K562 (cell line): ENCODE results near the gene MITF. TPM values are rescaled to one million over a fixed set of nuclear protein-coding genes. Genes with fewer than 3 reads are reported as not detected.

ENCODE experiments used
- ATAC-seq: fragments of 200-7000 bp; cut with Tn5 transposase; 3 replicates; pipeline ENCODE4 v1.9.1; 2020; ENCODE audit warnings: moderate library complexity
- BruUV-seq: library from RNA; stranded (reverse); fragments of 400-500 nt; replicated peaks from 2 replicates; lab custom pipeline; 2021; lab: Mats Ljungman, UMichigan
- CTCF ChIA-PET: fragments of 300-600 bp; formaldehyde crosslinking; extraction: SDS; loops from one replicate; lab custom pipeline; 2021; ENCODE audit warnings: low intra/inter-chr PET ratio; lab: Yijun Ruan, JAX
- POLR2A ChIA-PET: fragments of 300-600, 350-650 bp; sonication (Branson Sonifier 250); formaldehyde crosslinking; extraction: SDS; loops from one replicate; lab custom pipeline; 2021; ENCODE audit warnings: antibody characterized with exemption, inconsistent platforms; lab: Yijun Ruan, JAX
- DNase-seq, 4 experiments: peaks; one replicate each; pipeline versions ENCODE4 v3.0.0 to v3.0.0-alpha.2; 2011 to 2018; ENCODE audit warnings: low spot score in 3 of 4, mixed read lengths in 3 of 4; ENCODE audit errors: extremely low read depth in 1 of 4
- FAIRE-seq: peaks from 2 replicates; lab custom pipeline; 2011; peaks lifted over from hg19 to GRCh38; lab: Jason Lieb, UNC
- H2AFZ ChIP-seq: 2 replicates; pipeline ENCODE4 v1.6.0; 2011; ENCODE audit warnings: low read depth, low read length, control low read depth, inconsistent platforms
- H3K27ac ChIP-seq: fragments of 200-600 bp; 3 replicates; pipeline ENCODE4 v1.8.0; 2011; ENCODE audit warnings: low read depth, mild to moderate bottlenecking, control low read depth, inconsistent platforms, low read length, moderate library complexity, mixed read lengths; ENCODE audit errors: extremely low read depth
- H3K27me3 ChIP-seq, 2 experiments: fragments of 300-600 bp in 1 of 2; 2 replicates in 1 of 2; 3 replicates in 1 of 2; pipeline versions ENCODE4 v1.6.0 to v1.8.0; 2011; ENCODE audit warnings: inconsistent platforms in 2 of 2, low read length in 2 of 2, mild to moderate bottlenecking in 1 of 2, mixed read lengths in 1 of 2, moderate library complexity in 1 of 2; ENCODE audit not compliant: control insufficient read depth in 2 of 2, insufficient read depth in 2 of 2
- H3K36me3 ChIP-seq: fragments of 300-600 bp; 3 replicates; pipeline ENCODE4 v1.8.0; 2011; ENCODE audit warnings: mild to moderate bottlenecking, low read length, inconsistent platforms; ENCODE audit not compliant: control insufficient read depth, insufficient read depth
- H3K4me1 ChIP-seq, 2 experiments: fragments of 200-600 bp in 1 of 2; replicated peaks in 1 of 2; 2 replicates in 1 of 2; 3 replicates in 1 of 2; pipeline versions ENCODE4 v1.5.1 to v1.8.0; 2011; ENCODE audit warnings: inconsistent platforms in 2 of 2, low read length in 2 of 2, mild to moderate bottlenecking in 1 of 2, mixed read lengths in 1 of 2, moderate library complexity in 1 of 2; ENCODE audit not compliant: control insufficient read depth in 2 of 2, insufficient read depth in 2 of 2
- H3K4me2 ChIP-seq: 2 replicates; pipeline ENCODE4 v1.6.1; 2011; ENCODE audit warnings: low read length, control low read depth, inconsistent platforms, mixed read lengths; ENCODE audit not compliant: insufficient read depth
- H3K4me3 ChIP-seq: fragments of 200-600 bp; sonication (generic), shearing (Covaris generic); 2 replicates; pipeline ENCODE4 v1.5.1; 2016; ENCODE audit warnings: control low read depth, inconsistent platforms
- H3K79me2 ChIP-seq: fragments of 200-600 bp; 3 replicates; pipeline ENCODE4 v1.8.0; 2011; ENCODE audit warnings: low read length, inconsistent platforms; ENCODE audit not compliant: control insufficient read depth, insufficient read depth
- H3K9ac ChIP-seq, 2 experiments: 2 replicates each; pipeline versions ENCODE4 v1.6.0 to v1.6.1; 2011; ENCODE audit warnings: low read depth in 2 of 2, low read length in 2 of 2, control low read depth in 1 of 2, inconsistent platforms in 1 of 2, mild to moderate bottlenecking in 1 of 2, mixed read lengths in 1 of 2; ENCODE audit not compliant: insufficient read depth in 1 of 2
- H3K9me1 ChIP-seq: one replicate; pipeline ENCODE4 v1.6.0; 2011; ENCODE audit warnings: inconsistent platforms, mild to moderate bottlenecking, low read length, moderate library complexity; ENCODE audit not compliant: control insufficient read depth, insufficient read depth
- H3K9me3 ChIP-seq: replicated peaks from 2 replicates; pipeline ENCODE4 v1.5.1; 2011; ENCODE audit warnings: low read depth, low read length, inconsistent platforms; ENCODE audit not compliant: control insufficient read depth, insufficient read depth
- H4K20me1 ChIP-seq: replicated peaks from 2 replicates; pipeline ENCODE4 v1.6.1; 2011; ENCODE audit warnings: low read length, inconsistent platforms, mixed read lengths; ENCODE audit not compliant: control insufficient read depth, insufficient read depth
- CREB1 ChIP-seq, 2 experiments: sonication (generic) in 1 of 2; formaldehyde crosslinking in 1 of 2; IDR thresholded peaks; 2 replicates each; pipeline versions ENCODE4 v1.6.1 to v1.8.0; 2012 to 2022; ENCODE audit warnings: inconsistent platforms in 1 of 2, mild to moderate bottlenecking in 1 of 2, missing genetic modification reagents in 1 of 2, moderate library complexity in 1 of 2
- CTCF ChIP-seq, 3 experiments: IDR thresholded peaks in 2 of 3; conservative IDR thresholded peaks in 1 of 3; 2 replicates each; pipeline ENCODE4 v1.5.1; 2011 to 2012; ENCODE audit warnings: low read length in 3 of 3, mild to moderate bottlenecking in 3 of 3, control low read depth in 2 of 3, improper control_type of control experiment in 1 of 3, inconsistent platforms in 1 of 3, low read depth in 1 of 3, mixed read lengths in 1 of 3, moderate library complexity in 1 of 3; ENCODE audit not compliant: insufficient read depth in 2 of 3
- ETV5 ChIP-seq: sonication (generic); formaldehyde crosslinking; IDR thresholded peaks from 2 replicates; pipeline ENCODE4 v1.4.0; 2020; ENCODE audit warnings: low read depth, mild to moderate bottlenecking, missing genetic modification reagents
- SPI1 ChIP-seq: IDR thresholded peaks from 2 replicates; pipeline ENCODE4 v1.6.1; 2011; ENCODE audit warnings: low read depth, low read length, control low read depth, borderline replicate concordance
- THRA ChIP-seq: fragments of 450-650 bp; IDR thresholded peaks from 2 replicates; pipeline ENCODE4 v1.6.1; 2017; ENCODE audit warnings: mild to moderate bottlenecking, moderate library complexity
- U2AF1 ChIP-seq: fragments of 200-400 bp; formaldehyde crosslinking; optimal IDR thresholded peaks from 2 replicates; pipeline ENCODE3; 2017; ENCODE audit warnings: mild to moderate bottlenecking, low read depth, low read length, moderate library complexity
- ZNF277 ChIP-seq: fragments of 250-450 bp; sonication (Bioruptor Pico); IDR thresholded peaks from 2 replicates; pipeline ENCODE4 v1.8.0; 2022; ENCODE audit warnings: inconsistent platforms, mild to moderate bottlenecking, moderate library complexity, borderline replicate concordance
- ZNF586 ChIP-seq: fragments of 450-650 bp; formaldehyde crosslinking; conservative IDR thresholded peaks from 2 replicates; pipeline ENCODE4 v1.4.0; 2020; ENCODE audit warnings: mild to moderate bottlenecking, moderate library complexity
- WGBS: fragments of 100-300 bp; shearing (Covaris generic); methylation state at CpG from one replicate; pipeline ENCODE4 v1.1.6; 2016; ENCODE audit warnings: low coverage, mixed read lengths; ENCODE audit not compliant: insufficient coverage; ENCODE audit errors: missing lambda C conversion rate; 5-methylcytosine and 5-hydroxymethylcytosine counted together
- in situ Hi-C: fragments of 300-500 bp; cut with MboI; formaldehyde crosslinking; loops from 4 replicates; pipeline ENCODE4 v1.15.0; 2018; ENCODE audit warnings: inconsistent platforms, mixed read lengths
- intact Hi-C: fragments of 100-400 bp; cut with micrococcal nuclease; formaldehyde crosslinking; loops from 2 replicates; pipeline ENCODE4 v1.14.2; 2022
- polyA plus RNA-seq, 8 experiments: library from polyadenylated mRNA; depleted of rRNA in 4 of 8; stranded (reverse) in 5 of 8; unstranded in 3 of 8; fragments of >200 nt; fragmentation: Nextera tagmentation in 2 of 8; fragmentation: Illumina TruSeq in 1 of 8; extraction: Ambion mirVana in 2 of 8; extraction: Trizol in 1 of 8; gene quantifications; 2 replicates each; pipeline versions ENCODE4 v1.2.1 to v1.2.3, GENCODE V29; 2011 to 2014; ENCODE audit warnings: inconsistent platforms in 1 of 8, missing spikeins in 1 of 8
- total RNA-seq, 7 experiments: library from RNA; depleted of rRNA in 6 of 7; stranded (reverse); fragments of >200 nt in 6 of 7; fragmentation: Illumina TruSeq in 2 of 7; extraction: Trizol in 2 of 7; gene quantifications; 2 replicates each; pipeline versions ENCODE4 v1.2.1 to v1.2.3, GENCODE V29; 2011 to 2021; ENCODE audit warnings: low replicate concordance in 1 of 7
- TF ChIP-seq, protein P1 (sequence below): sonication (generic); formaldehyde crosslinking; IDR thresholded peaks from 2 replicates; pipeline ENCODE4 v1.8.0; 2022; ENCODE audit warnings: mild to moderate bottlenecking, missing genetic modification reagents

Gene MITF
- total and polyA plus RNA-seq, 9 of the 15 experiments (the other 6 are each of a cell fraction or from before 2014, with no cell fraction given): 5.6 to 14.9 (median 11.1) TPM

DNA sequence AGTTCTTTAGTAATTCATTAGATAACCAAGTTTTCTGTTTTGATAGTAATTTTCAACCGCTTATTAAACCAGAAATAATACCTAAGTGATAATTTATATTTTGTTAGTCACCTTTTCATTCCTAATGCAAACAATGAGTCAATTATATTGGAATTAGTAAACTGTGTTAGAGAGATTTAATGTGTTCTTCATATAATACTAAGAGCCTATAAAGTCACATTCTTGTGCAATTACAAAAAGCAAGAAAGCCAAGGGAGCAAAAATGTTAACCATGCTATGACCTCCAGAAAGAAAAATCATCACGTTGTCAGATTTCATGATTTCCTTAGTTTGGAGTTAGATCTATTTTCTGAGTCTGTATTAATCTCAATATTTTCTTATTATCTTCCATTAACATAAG is 151.4 kb downstream of the MITF start:
- Histone ChIP-seq H2AFZ (no peak overlapping the region), H3K4me2 (no peak overlapping the region), H3K4me3 (no peak overlapping the region), H3K79me2 (no peaks in the 10 kb centered on the region; the same call in 2 of the 3 replicates), H3K9me3 (no peaks in the 10 kb centered on the region), H3K9me1 (no peaks in the 10 kb centered on the region), H3K27ac (no peak overlapping the region), H3K9ac (no peak overlapping the region)
- in situ Hi-C loops: no loop called here
- no TSS peak for BruUV-seq
- intact Hi-C loops: no loop called here
- no peak for FAIRE-seq
- TF ChIP-seq ZNF277 (no peak), U2AF1 (no peak)
- TF ChIP-seq, all 486 proteins: peak for 0
- Histone ChIP-seq H4K20me1 (no peaks in the 10 kb centered on the region), H3K27me3 (no peaks in the 10 kb centered on the region), H3K36me3 (no peaks in the 10 kb centered on the region), H3K4me1 (no peaks in the 10 kb centered on the region)
- ChIA-PET POLR2A (no interaction called here), CTCF (no interaction called here)
- 91% methylated on average over 2 of the region's 2 CpGs for WGBS
- DNase-seq (no peak), ATAC-seq (no peak)

GRCh38 chr3:69892706-69893105 is 153.4 kb downstream of the MITF start:
- H3K36me3 ChIP-seq: no peaks in the 10 kb centered on the region
- no peak overlapping the region for H3K4me3 ChIP-seq
- H2AFZ ChIP-seq: no peak overlapping the region
- no peaks in the 10 kb centered on the region for H3K4me1 ChIP-seq
- FAIRE-seq (no peak), DNase-seq (no peak), ATAC-seq (no peak)
- H3K27ac ChIP-seq: no peak overlapping the region
- 67% methylated on average over 4 of the region's 4 CpGs for WGBS
- intact Hi-C loops: no loop called here
- H3K9me3 ChIP-seq: no peaks in the 10 kb centered on the region
- no peaks in the 10 kb centered on the region for H3K27me3 ChIP-seq
- no peaks in the 10 kb centered on the region for H4K20me1 ChIP-seq
- no TSS peak for BruUV-seq
- H3K79me2 ChIP-seq: no peaks in the 10 kb centered on the region; the same call in 2 of the 3 replicates
- POLR2A ChIA-PET: no interaction called here
- H3K9ac ChIP-seq: no peak overlapping the region
- CTCF ChIA-PET: no interaction called here
- no peaks in the 10 kb centered on the region for H3K9me1 ChIP-seq
- in situ Hi-C loops: no loop called here
- no peak overlapping the region for H3K4me2 ChIP-seq
- TF ChIP-seq ZNF586 (no peak), SPI1 (no peak), CREB1 (IDR thresholded peaks at IDR 0.05) (no peak), CREB1 (CRISPR knock-in tag; IDR thresholded peaks at IDR 0.05) (no peak), ETV5 (CRISPR knock-in tag) (no peak), CTCF (IDR thresholded peaks at IDR 0.05 in 2 of 3, conservative IDR thresholded peaks at IDR 0.05 in 1 of 3; ENCODE audit: insufficient read depth in 2 of 3, low read depth in 1 of 3, low read length in 3 of 3) (no peak), THRA (no peak)
- TF ChIP-seq, protein P1, sequence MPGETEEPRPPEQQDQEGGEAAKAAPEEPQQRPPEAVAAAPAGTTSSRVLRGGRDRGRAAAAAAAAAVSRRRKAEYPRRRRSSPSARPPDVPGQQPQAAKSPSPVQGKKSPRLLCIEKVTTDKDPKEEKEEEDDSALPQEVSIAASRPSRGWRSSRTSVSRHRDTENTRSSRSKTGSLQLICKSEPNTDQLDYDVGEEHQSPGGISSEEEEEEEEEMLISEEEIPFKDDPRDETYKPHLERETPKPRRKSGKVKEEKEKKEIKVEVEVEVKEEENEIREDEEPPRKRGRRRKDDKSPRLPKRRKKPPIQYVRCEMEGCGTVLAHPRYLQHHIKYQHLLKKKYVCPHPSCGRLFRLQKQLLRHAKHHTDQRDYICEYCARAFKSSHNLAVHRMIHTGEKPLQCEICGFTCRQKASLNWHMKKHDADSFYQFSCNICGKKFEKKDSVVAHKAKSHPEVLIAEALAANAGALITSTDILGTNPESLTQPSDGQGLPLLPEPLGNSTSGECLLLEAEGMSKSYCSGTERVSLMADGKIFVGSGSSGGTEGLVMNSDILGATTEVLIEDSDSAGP (CRISPR knock-in tag): no peak
